Measurements from ENCODE around the gene TRPT1. TPM values are rescaled to one million over a fixed set of nuclear protein-coding genes. Genes with fewer than 3 reads are reported as not detected.

Gene TRPT1
- total RNA-seq, 1 donor from 2014 or later = 98.1 TPM

- DNase-seq (ENCODE audit: low read depth) = no peak
- H3K4me3 ChIP-seq (ENCODE audit: low read depth, low read length) = no peak overlapping the region
- no peak for TF ChIP-seq CTCF (conservative IDR thresholded peaks at IDR 0.05; ENCODE audit: low read depth, low read length)
Measured at GRCh38 chr11:64220798-64221197, 5.2 kb downstream of the TRPT1 start.

- no peak overlapping the region for H3K4me3 ChIP-seq (ENCODE audit: low read depth, low read length)
- no peak for DNase-seq (ENCODE audit: low read depth)
- TF ChIP-seq CTCF (conservative IDR thresholded peaks at IDR 0.05; ENCODE audit: low read depth, low read length) = no peak
Measured at GRCh38 chr11:64220271-64220670, 5.7 kb downstream of the TRPT1 start.

- DNase-seq (ENCODE audit: low read depth) = no peak
Measured at GRCh38 chr11:64219755-64220154, 6.2 kb downstream of the TRPT1 start.

GRCh38 chr11:64219354-64219684 lies 6.7 kb downstream of the TRPT1 start:
- no peak for DNase-seq (ENCODE audit: low read depth)
- no peak for TF ChIP-seq CTCF (conservative IDR thresholded peaks at IDR 0.05; ENCODE audit: low read depth, low read length)
- no peak overlapping the region for H3K4me3 ChIP-seq (ENCODE audit: low read depth, low read length)

More at GRCh38 chr11:64219755-64220154, 6.2 kb downstream of the TRPT1 start:
- H3K4me3 ChIP-seq (ENCODE audit: low read depth, low read length) = no peak overlapping the region
- no peak for TF ChIP-seq CTCF (conservative IDR thresholded peaks at IDR 0.05; ENCODE audit: low read depth, low read length)

- no peak for DNase-seq (ENCODE audit: low read depth)
- no peak overlapping the region for H3K4me3 ChIP-seq (ENCODE audit: low read depth, low read length)
- TF ChIP-seq CTCF (conservative IDR thresholded peaks at IDR 0.05; ENCODE audit: low read depth, low read length) = no peak
Measured at GRCh38 chr11:64218628-64219353, 7.2 kb downstream of the TRPT1 start.

- H3K4me3 ChIP-seq (ENCODE audit: low read depth, low read length) = no peak overlapping the region
- TF ChIP-seq CTCF (conservative IDR thresholded peaks at IDR 0.05; ENCODE audit: low read depth, low read length) = no peak
- DNase-seq (ENCODE audit: low read depth) = no peak
Measured at GRCh38 chr11:64216879-64217278, 9.1 kb downstream of the TRPT1 start.
